Cardiac muscle cell (in vitro differentiated cells and primary cell): ENCODE measurements around the gene MDN1. TPM values are rescaled to one million over a fixed set of nuclear protein-coding genes. Genes with fewer than 3 reads are reported as not detected.

Source experiments
- DNase-seq, 2 donors: peaks; one replicate each; pipeline versions ENCODE4 v3.0.0 to v3.0.0-alpha.2; 2010 to 2017; ENCODE audit warnings: low read depth in 1 of 2, low spot score in 1 of 2
- H3K27ac ChIP-seq: fragments of 200-600 bp; sonication (generic); 2 replicates; pipeline ENCODE4 v1.5.1; 2016
- H3K27me3 ChIP-seq: fragments of 200-600 bp; sonication (generic); 2 replicates; pipeline ENCODE4 v1.6.0; 2016; ENCODE audit warnings: control low read depth
- H3K36me3 ChIP-seq: fragments of 200-600 bp; sonication (generic); 2 replicates; pipeline ENCODE4 v1.5.1; 2016; ENCODE audit warnings: control low read depth
- H3K4me1 ChIP-seq: fragments of 200-600 bp; sonication (generic); 2 replicates; pipeline ENCODE4 v1.8.1; 2017; ENCODE audit warnings: low read depth, mild to moderate bottlenecking, mixed run types
- H3K4me3 ChIP-seq: fragments of 200-600 bp; sonication (generic); 2 replicates; pipeline ENCODE4 v1.5.1; 2016; ENCODE audit warnings: mild to moderate bottlenecking
- H3K9me3 ChIP-seq: fragments of 200-600 bp; sonication (generic); 2 replicates; pipeline ENCODE4 v1.5.1; 2017; ENCODE audit warnings: low read depth, mild to moderate bottlenecking, control low read depth
- polyA plus RNA-seq: library from polyadenylated mRNA; unstranded; fragments of >200 nt; fragmentation: Nextera tagmentation; extraction: Ambion mirVana; gene quantifications from 2 replicates; pipeline ENCODE4 v1.2.1, GENCODE V29; 2016
- total RNA-seq: library from RNA; depleted of rRNA; stranded (reverse); fragments of >200 nt; gene quantifications from 2 replicates; pipeline ENCODE4 v1.2.3, GENCODE V29; 2016
- TF ChIP-seq, protein P1 (sequence below): IDR thresholded peaks from 2 replicates; pipeline ENCODE4 v1.5.1; 2012; ENCODE audit warnings: low read depth, mild to moderate bottlenecking, low read length

MDN1 gene
- total and polyA plus RNA-seq, 2 experiments from 2014 or later = 8.6 to 22.2 TPM

GRCh38 chr6:89702349-89702748, 117.2 kb downstream of the MDN1 start:
- TF ChIP-seq, protein P1, sequence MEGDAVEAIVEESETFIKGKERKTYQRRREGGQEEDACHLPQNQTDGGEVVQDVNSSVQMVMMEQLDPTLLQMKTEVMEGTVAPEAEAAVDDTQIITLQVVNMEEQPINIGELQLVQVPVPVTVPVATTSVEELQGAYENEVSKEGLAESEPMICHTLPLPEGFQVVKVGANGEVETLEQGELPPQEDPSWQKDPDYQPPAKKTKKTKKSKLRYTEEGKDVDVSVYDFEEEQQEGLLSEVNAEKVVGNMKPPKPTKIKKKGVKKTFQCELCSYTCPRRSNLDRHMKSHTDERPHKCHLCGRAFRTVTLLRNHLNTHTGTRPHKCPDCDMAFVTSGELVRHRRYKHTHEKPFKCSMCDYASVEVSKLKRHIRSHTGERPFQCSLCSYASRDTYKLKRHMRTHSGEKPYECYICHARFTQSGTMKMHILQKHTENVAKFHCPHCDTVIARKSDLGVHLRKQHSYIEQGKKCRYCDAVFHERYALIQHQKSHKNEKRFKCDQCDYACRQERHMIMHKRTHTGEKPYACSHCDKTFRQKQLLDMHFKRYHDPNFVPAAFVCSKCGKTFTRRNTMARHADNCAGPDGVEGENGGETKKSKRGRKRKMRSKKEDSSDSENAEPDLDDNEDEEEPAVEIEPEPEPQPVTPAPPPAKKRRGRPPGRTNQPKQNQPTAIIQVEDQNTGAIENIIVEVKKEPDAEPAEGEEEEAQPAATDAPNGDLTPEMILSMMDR = no peak
- Histone ChIP-seq H3K9me3 (no peaks in the 10 kb centered on the region), H3K27ac (no peak overlapping the region), H3K4me3 (no peak overlapping the region), H3K36me3 (peaks cover 61% of the 10 kb centered on the region), H3K27me3 (no peaks in the 10 kb centered on the region), H3K4me1 (no peaks in the 10 kb centered on the region)
- no peak for DNase-seq

GRCh38 chr6:89695667-89696066, 123.9 kb downstream of the MDN1 start:
- Histone ChIP-seq H3K27ac (no peak overlapping the region), H3K4me1 (no peaks in the 10 kb centered on the region), H3K4me3 (no peak overlapping the region), H3K36me3 (peaks cover 61% of the 10 kb centered on the region), H3K27me3 (no peaks in the 10 kb centered on the region), H3K9me3 (no peaks in the 10 kb centered on the region)
- TF ChIP-seq, protein P1 = no peak
- no peak for DNase-seq

GRCh38 chr6:89694428-89694827, 125.2 kb downstream of the MDN1 start:
- H3K27me3 ChIP-seq = no peaks in the 10 kb centered on the region
- H3K36me3 ChIP-seq = peaks cover 49% of the 10 kb centered on the region
- no peak overlapping the region for H3K27ac ChIP-seq
- H3K4me1 ChIP-seq = no peaks in the 10 kb centered on the region
- TF ChIP-seq, protein P1 = no peak
- DNase-seq = no peak
- H3K4me3 ChIP-seq = no peak overlapping the region
- H3K9me3 ChIP-seq = no peaks in the 10 kb centered on the region

- H3K27ac ChIP-seq = no peak overlapping the region
- H3K27me3 ChIP-seq = no peaks in the 10 kb centered on the region
Observed at GRCh38 chr6:89693207-89693606, 126.4 kb downstream of the MDN1 start.

DNA sequence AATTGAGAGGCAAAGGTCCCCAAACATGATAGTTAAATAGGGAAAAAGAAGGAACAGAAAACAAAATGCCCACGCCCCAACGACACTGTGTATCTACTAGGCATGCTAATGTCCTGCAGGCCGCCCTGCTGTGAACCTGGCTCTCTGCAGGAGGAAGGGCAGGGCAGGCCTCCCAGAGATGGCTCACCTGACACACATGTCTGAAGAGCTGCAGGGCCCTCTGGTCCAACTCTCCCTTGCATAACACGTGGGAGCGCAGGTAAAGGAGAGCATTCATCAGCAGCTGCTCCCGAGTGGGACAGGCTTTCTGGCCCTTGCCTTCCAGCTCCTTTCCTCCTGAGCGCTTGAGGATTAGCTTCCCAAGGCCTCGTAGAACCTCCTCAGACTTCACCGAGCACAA, 127.3 kb downstream of the MDN1 start:
- Histone ChIP-seq H3K4me3 (no peak overlapping the region), H3K27me3 (no peaks in the 10 kb centered on the region), H3K36me3 (peaks cover 38% of the 10 kb centered on the region), H3K9me3 (no peaks in the 10 kb centered on the region), H3K27ac (no peak overlapping the region), H3K4me1 (no peaks in the 10 kb centered on the region)
- TF ChIP-seq, protein P1 = no peak
- DNase-seq = no peak

More at GRCh38 chr6:89693207-89693606, 126.4 kb downstream of the MDN1 start:
- Histone ChIP-seq H3K4me1 (no peaks in the 10 kb centered on the region), H3K4me3 (no peak overlapping the region), H3K36me3 (peaks cover 37% of the 10 kb centered on the region), H3K9me3 (no peaks in the 10 kb centered on the region)
- TF ChIP-seq, protein P1 = no peak
- no peak for DNase-seq

GRCh38 chr6:89690944-89691324, 128.7 kb downstream of the MDN1 start:
- Histone ChIP-seq H3K4me1 (no peaks in the 10 kb centered on the region), H3K36me3 (peaks cover 36% of the 10 kb centered on the region), H3K9me3 (no peaks in the 10 kb centered on the region), H3K27ac (no peak overlapping the region), H3K27me3 (no peaks in the 10 kb centered on the region), H3K4me3 (no peak overlapping the region)
- TF ChIP-seq, protein P1 = no peak
- no peak for DNase-seq
